ENCODE results near the gene HES6.

HES6 gene

DNA sequence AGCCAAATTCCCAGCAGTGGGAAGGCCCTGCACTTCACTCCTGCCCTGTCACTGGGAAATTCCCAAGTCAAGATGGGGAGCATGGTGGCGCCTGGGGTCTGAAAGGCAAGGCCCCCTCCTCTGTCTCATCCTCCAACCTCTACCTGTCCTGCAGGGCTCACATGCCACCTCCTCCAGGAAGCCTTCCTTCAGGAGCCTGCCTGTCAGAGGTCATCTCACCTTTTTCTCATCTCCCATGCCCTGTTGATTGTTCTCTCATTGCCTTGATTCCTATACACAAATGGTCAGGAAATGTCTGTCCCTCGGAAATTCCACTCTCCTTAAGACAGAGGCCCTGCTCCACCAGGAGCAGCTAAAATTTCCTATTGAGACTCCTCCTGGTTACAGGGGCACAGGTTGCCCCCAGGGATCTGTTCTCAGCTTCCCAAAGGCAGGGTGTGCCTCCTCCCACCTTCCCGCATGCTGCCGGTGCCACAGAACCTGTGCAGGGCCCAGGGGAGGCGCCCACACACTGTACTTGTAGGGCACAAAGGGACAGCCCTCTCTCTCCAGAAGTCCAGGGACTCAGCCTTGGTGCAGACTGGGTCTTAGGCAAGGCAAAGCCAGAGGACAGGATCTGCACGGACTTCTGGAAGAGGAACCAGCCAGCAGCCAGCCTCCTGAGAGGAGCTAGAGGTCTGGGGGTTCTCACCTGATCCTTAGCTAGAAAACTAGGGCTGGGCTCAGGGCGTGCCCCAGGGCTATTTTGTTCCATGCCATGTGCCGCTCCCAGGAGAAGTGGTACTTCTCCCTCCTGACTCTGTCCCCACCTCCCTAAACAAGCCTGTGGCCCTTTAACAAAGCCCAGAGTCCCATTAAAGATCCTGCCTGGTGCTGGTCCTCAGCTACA lies 12.9 kb downstream of the HES6 start:
- Histone ChIP-seq H3K36me3 (ENCODE audit: control insufficient read depth in 1 of 2, insufficient read depth in 2 of 2, low read depth in 1 of 2, low read length in 2 of 2) (peaks cover 0 to 7% of the 10 kb centered on the region in 2 experiments), H3K14ac (ENCODE audit: low read length in 2 of 2) (peak overlapping the region in 1 of 2 experiments; percentile 46), H3K23ac (ENCODE audit: low read length in 2 of 2) (no peak overlapping the region), H3K79me1 (replicated peaks; ENCODE audit: low read length, poor library complexity, severe bottlenecking) (no peaks in the 10 kb centered on the region), H2BK120ac (ENCODE audit: low read depth, low read length) (no peak overlapping the region), H3K4me1 (ENCODE audit: control insufficient read depth, insufficient read depth, low read depth, low read length) (peaks cover 9% of the 10 kb centered on the region), H3K4ac (ENCODE audit: low read depth in 1 of 2, low read length in 2 of 2) (no peak overlapping the region), H3K27me3 (ENCODE audit: control insufficient read depth in 1 of 2, insufficient read depth in 1 of 2, low read length in 2 of 2) (peaks cover 0 to 11% of the 10 kb centered on the region in 2 experiments), H3K27ac (ENCODE audit: low read length, poor library complexity, severe bottlenecking) (no peak overlapping the region), H2BK15ac (ENCODE audit: low read depth, poor library complexity, severe bottlenecking) (no peak overlapping the region), H4K91ac (ENCODE audit: low read length) (no peak overlapping the region), H3K4me3 (ENCODE audit: insufficient read depth in 1 of 2, low read depth in 1 of 2, low read length in 2 of 2) (no peak overlapping the region), H2AK5ac (ENCODE audit: low read length, severe bottlenecking) (no peak overlapping the region), H2BK5ac (ENCODE audit: low read depth, low read length, poor library complexity, severe bottlenecking) (no peak overlapping the region), H3K18ac (ENCODE audit: low read depth in 1 of 2, low read length in 2 of 2) (no peak overlapping the region), H2BK12ac (ENCODE audit: low read length in 2 of 2) (no peak overlapping the region), H3K9ac (ENCODE audit: low read length) (no peak overlapping the region), H4K8ac (ENCODE audit: low read length) (no peak overlapping the region), H3K9me3 (ENCODE audit: control insufficient read depth, low read length) (no peaks in the 10 kb centered on the region), H3K4me2 (ENCODE audit: low read length, poor library complexity, severe bottlenecking) (no peak overlapping the region), H2AFZ (ENCODE audit: low read depth, low read length) (no peak overlapping the region)
- WGBS: 86% methylated on average over 8 of the region's 8 CpGs
- DNase-seq: no peak

DNA sequence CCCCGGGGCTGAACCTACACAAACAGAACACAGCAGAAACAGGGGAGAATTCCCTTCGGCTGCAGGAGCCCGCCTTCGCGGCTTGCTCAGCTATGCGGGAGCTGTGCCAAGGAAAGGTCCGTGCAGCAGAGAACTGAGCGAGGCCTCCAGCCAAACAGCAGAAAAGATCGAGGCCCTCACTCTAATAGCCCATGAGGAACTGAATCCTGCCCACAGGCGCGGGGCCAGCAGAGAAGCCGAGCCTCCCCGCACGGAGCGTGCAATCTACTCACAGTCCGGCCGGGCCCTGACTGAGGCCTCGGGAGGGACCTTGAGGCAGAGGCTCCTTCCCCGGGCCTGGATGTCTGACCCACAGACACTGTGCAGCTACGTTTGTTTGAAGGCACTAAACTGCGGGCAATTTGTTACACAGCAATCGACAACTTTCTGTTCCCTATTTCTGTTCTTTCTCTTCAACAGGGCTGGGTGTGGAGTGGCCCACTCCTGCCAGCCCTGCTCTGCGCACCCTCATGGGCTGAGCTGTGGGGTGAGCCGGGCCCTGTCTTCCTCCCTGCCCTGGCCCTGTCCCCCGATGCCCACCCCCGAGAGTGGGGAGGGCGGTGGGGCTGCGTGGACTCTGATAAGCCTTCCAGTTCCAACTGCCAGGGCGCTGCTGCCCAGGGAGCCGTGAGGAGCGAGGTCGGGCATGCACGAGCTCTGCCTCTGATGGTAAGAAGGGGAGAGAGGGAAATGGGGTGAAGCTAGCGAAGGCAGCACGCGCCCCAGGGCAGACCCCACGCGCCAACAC lies 13.7 kb downstream of the HES6 start:
- no peak for DNase-seq
- Histone ChIP-seq H4K91ac (ENCODE audit: low read length) (no peak overlapping the region), H2BK120ac (ENCODE audit: low read depth, low read length) (no peak overlapping the region), H3K14ac (ENCODE audit: low read length in 2 of 2) (peak overlapping the region in 1 of 2 experiments; percentile 36), H3K23ac (ENCODE audit: low read length in 2 of 2) (no peak overlapping the region), H4K8ac (ENCODE audit: low read length) (no peak overlapping the region), H3K4me2 (ENCODE audit: low read length, poor library complexity, severe bottlenecking) (no peak overlapping the region), H3K27ac (ENCODE audit: low read length, poor library complexity, severe bottlenecking) (no peak overlapping the region), H2BK15ac (ENCODE audit: low read depth, poor library complexity, severe bottlenecking) (no peak overlapping the region), H3K4me3 (ENCODE audit: insufficient read depth in 1 of 2, low read depth in 1 of 2, low read length in 2 of 2) (no peak overlapping the region), H2AK5ac (ENCODE audit: low read length, severe bottlenecking) (no peak overlapping the region), H3K27me3 (ENCODE audit: control insufficient read depth in 1 of 2, insufficient read depth in 1 of 2, low read length in 2 of 2) (peaks cover 0 to 11% of the 10 kb centered on the region in 2 experiments), H2BK12ac (ENCODE audit: low read length in 2 of 2) (no peak overlapping the region), H3K9me3 (ENCODE audit: control insufficient read depth, low read length) (no peaks in the 10 kb centered on the region), H3K36me3 (ENCODE audit: control insufficient read depth in 1 of 2, insufficient read depth in 2 of 2, low read depth in 1 of 2, low read length in 2 of 2) (peaks cover 0 to 10% of the 10 kb centered on the region in 2 experiments), H2BK5ac (ENCODE audit: low read depth, low read length, poor library complexity, severe bottlenecking) (no peak overlapping the region), H3K18ac (ENCODE audit: low read depth in 1 of 2, low read length in 2 of 2) (peak overlapping the region in 1 of 2 experiments; percentile 28), H3K79me1 (replicated peaks; ENCODE audit: low read length, poor library complexity, severe bottlenecking) (no peaks in the 10 kb centered on the region), H2AFZ (ENCODE audit: low read depth, low read length) (no peak overlapping the region), H3K4ac (ENCODE audit: low read depth in 1 of 2, low read length in 2 of 2) (no peak overlapping the region), H3K9ac (ENCODE audit: low read length) (no peak overlapping the region), H3K4me1 (ENCODE audit: control insufficient read depth, insufficient read depth, low read depth, low read length) (peaks cover 2% of the 10 kb centered on the region)
- WGBS: 92% methylated on average over 37 of the region's 38 CpGs

DNA sequence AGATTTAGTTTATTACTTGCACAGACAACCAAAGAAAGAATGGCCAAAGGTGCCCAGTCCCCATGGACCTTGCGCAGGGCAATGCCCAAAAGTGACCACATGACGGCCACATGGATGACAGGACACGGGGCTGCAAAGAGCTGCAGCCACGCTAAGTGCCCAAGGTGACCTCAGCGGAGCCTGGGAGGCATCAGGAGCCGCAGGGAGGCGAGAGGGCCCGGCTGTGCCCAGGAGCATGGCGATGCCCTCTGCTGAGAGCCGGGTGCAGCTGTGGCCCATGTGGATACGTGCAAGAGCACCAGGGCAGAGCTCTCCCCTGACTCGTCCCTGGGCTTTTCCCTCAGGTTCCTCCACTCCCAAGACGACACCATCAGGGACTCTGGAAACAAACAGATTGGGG lies 14.7 kb downstream of the HES6 start:
- Histone ChIP-seq H3K23ac (ENCODE audit: low read length in 2 of 2) (no peak overlapping the region), H2BK15ac (ENCODE audit: low read depth, poor library complexity, severe bottlenecking) (no peak overlapping the region), H4K91ac (ENCODE audit: low read length) (no peak overlapping the region), H2BK12ac (ENCODE audit: low read length in 2 of 2) (no peak overlapping the region), H3K27me3 (ENCODE audit: control insufficient read depth in 1 of 2, insufficient read depth in 1 of 2, low read length in 2 of 2) (peaks cover 0 to 5% of the 10 kb centered on the region in 2 experiments), H3K4me3 (ENCODE audit: insufficient read depth in 1 of 2, low read depth in 1 of 2, low read length in 2 of 2) (no peak overlapping the region), H3K4me2 (ENCODE audit: low read length, poor library complexity, severe bottlenecking) (no peak overlapping the region), H2AFZ (ENCODE audit: low read depth, low read length) (no peak overlapping the region), H3K4ac (ENCODE audit: low read depth in 1 of 2, low read length in 2 of 2) (no peak overlapping the region), H3K14ac (ENCODE audit: low read length in 2 of 2) (no peak overlapping the region), H3K27ac (ENCODE audit: low read length, poor library complexity, severe bottlenecking) (no peak overlapping the region), H3K9ac (ENCODE audit: low read length) (no peak overlapping the region), H2BK120ac (ENCODE audit: low read depth, low read length) (no peak overlapping the region), H3K18ac (ENCODE audit: low read depth in 1 of 2, low read length in 2 of 2) (no peak overlapping the region), H2BK5ac (ENCODE audit: low read depth, low read length, poor library complexity, severe bottlenecking) (no peak overlapping the region), H3K36me3 (ENCODE audit: control insufficient read depth in 1 of 2, insufficient read depth in 2 of 2, low read depth in 1 of 2, low read length in 2 of 2) (peaks cover 0 to 11% of the 10 kb centered on the region in 2 experiments), H3K4me1 (ENCODE audit: control insufficient read depth, insufficient read depth, low read depth, low read length) (no peaks in the 10 kb centered on the region), H3K79me1 (replicated peaks; ENCODE audit: low read length, poor library complexity, severe bottlenecking) (no peaks in the 10 kb centered on the region), H4K8ac (ENCODE audit: low read length) (no peak overlapping the region), H2AK5ac (ENCODE audit: low read length, severe bottlenecking) (no peak overlapping the region), H3K9me3 (ENCODE audit: control insufficient read depth, low read length) (no peaks in the 10 kb centered on the region)
- no peak for DNase-seq
- WGBS: 96% methylated on average over 13 of the region's 13 CpGs
